Loucy (cell line): Measurements from ENCODE around the gene NBAS.

Experiments used
- H2AFZ ChIP-seq: fragments of 200-600 bp; sonication (generic); 2 replicates; pipeline ENCODE4 v1.6.0; 2016; ENCODE audit warnings: antibody characterized with exemption, mild to moderate bottlenecking, low read length, moderate library complexity
- H3F3A ChIP-seq: fragments of 200-600 bp; 2 replicates; pipeline ENCODE4 v1.6.0; 2016; ENCODE audit warnings: antibody characterized with exemption, low read depth, mild to moderate bottlenecking
- H3K27me3 ChIP-seq: fragments of 200-600 bp; sonication (generic); 2 replicates; pipeline ENCODE4 v1.6.1; 2014; ENCODE audit warnings: low read length, mild to moderate bottlenecking; ENCODE audit not compliant: insufficient read depth, poor library complexity, severe bottlenecking
- H3K36me3 ChIP-seq: fragments of 200-600 bp; sonication (generic); 2 replicates; pipeline ENCODE4 v1.6.1; 2016; ENCODE audit warnings: low read length; ENCODE audit not compliant: insufficient read depth
- H3K4me1 ChIP-seq: fragments of 200-600 bp; sonication (generic); 2 replicates; pipeline ENCODE4 v1.5.1; 2014; ENCODE audit warnings: low read length, mild to moderate bottlenecking; ENCODE audit not compliant: insufficient read depth, poor library complexity, severe bottlenecking
- H3K4me2 ChIP-seq: fragments of 200-600 bp; sonication (generic); 2 replicates; pipeline ENCODE4 v1.6.0; 2014; ENCODE audit warnings: antibody characterized with exemption, low read length, low read depth, mild to moderate bottlenecking; ENCODE audit not compliant: poor library complexity, severe bottlenecking
- H3K4me3 ChIP-seq: fragments of 200-600 bp; sonication (generic); 2 replicates; pipeline ENCODE4 v1.5.1; 2014; ENCODE audit warnings: low read length, mild to moderate bottlenecking, mixed read lengths; ENCODE audit not compliant: poor library complexity, severe bottlenecking
- H3K79me2 ChIP-seq: fragments of 200-600 bp; sonication (generic); 2 replicates; pipeline ENCODE4 v1.6.1; 2014; ENCODE audit warnings: low read length; ENCODE audit not compliant: insufficient read depth
- H3K9ac ChIP-seq: fragments of 200-600 bp; sonication (generic); 2 replicates; pipeline ENCODE4 v1.6.0; 2014; ENCODE audit warnings: mild to moderate bottlenecking, low read depth, low read length, moderate library complexity; ENCODE audit not compliant: poor library complexity, severe bottlenecking
- H3K9me2 ChIP-seq: fragments of 200-600 bp; sonication (generic); replicated peaks from 2 replicates; pipeline ENCODE4 v1.6.1; 2016; ENCODE audit warnings: low read depth, low read length, mixed read lengths
- H3K9me3 ChIP-seq: fragments of 200-600 bp; sonication (generic); 2 replicates; pipeline ENCODE4 v1.6.1; 2014; ENCODE audit warnings: mild to moderate bottlenecking, antibody characterized with exemption, low read length, low read depth; ENCODE audit not compliant: insufficient read depth
- H4K20me1 ChIP-seq: fragments of 200-600 bp; sonication (generic); 2 replicates; pipeline ENCODE4 v1.6.0; 2014; ENCODE audit warnings: antibody characterized with exemption, low read length, mild to moderate bottlenecking; ENCODE audit not compliant: insufficient read depth, poor library complexity, severe bottlenecking
- CTCF ChIP-seq: fragments of 200-600 bp; sonication (generic); conservative IDR thresholded peaks from 2 replicates; pipeline ENCODE4 v1.5.1; 2014; ENCODE audit warnings: mild to moderate bottlenecking, antibody characterized with exemption, low read length
- EZH2phosphoT487 ChIP-seq: fragments of 200-600 bp; IDR thresholded peaks from 2 replicates; pipeline ENCODE4 v1.6.1; 2018; ENCODE audit warnings: antibody characterized with exemption, mild to moderate bottlenecking, moderate library complexity, borderline replicate concordance

Gene NBAS

GRCh38 chr2:15142069-15142689, 419.0 kb downstream of the NBAS start:
- Histone ChIP-seq H3K9ac (peak overlapping the region; percentile 37), H3F3A (peaks cover 15% of the 10 kb centered on the region), H3K27me3 (no peaks in the 10 kb centered on the region), H3K4me3 (peak overlapping the region; percentile 56), H3K9me3 (0 out of 2 replicates have a peak, but pooled peaks cover 4% of the 10 kb centered on the region), H2AFZ (peak overlapping the region; percentile 57), H4K20me1 (no peaks in the 10 kb centered on the region), H3K36me3 (no peaks in the 10 kb centered on the region), H3K4me2 (peak overlapping the region; percentile 73), H3K79me2 (no peaks in the 10 kb centered on the region), H3K9me2 (no peaks in the 10 kb centered on the region), H3K4me1 (peaks cover 49% of the 10 kb centered on the region)
- TF ChIP-seq EZH2phosphoT487 (no peak), CTCF (no peak)

- H4K20me1 ChIP-seq: no peaks in the 10 kb centered on the region
- H3K4me3 ChIP-seq: peak overlapping the region; percentile 56
- H3K9me3 ChIP-seq: 0 out of 2 replicates have a peak, but pooled peaks cover 4% of the 10 kb centered on the region
- TF ChIP-seq CTCF: no peak
- no peak for TF ChIP-seq EZH2phosphoT487
- no peaks in the 10 kb centered on the region for H3K36me3 ChIP-seq
- peak overlapping the region; percentile 73 for H3K4me2 ChIP-seq
- H2AFZ ChIP-seq: no peak overlapping the region
- no peaks in the 10 kb centered on the region for H3K27me3 ChIP-seq
- no peaks in the 10 kb centered on the region for H3K9me2 ChIP-seq
- peaks cover 49% of the 10 kb centered on the region for H3K4me1 ChIP-seq
- H3F3A ChIP-seq: peaks cover 15% of the 10 kb centered on the region
- H3K79me2 ChIP-seq: no peaks in the 10 kb centered on the region
- H3K9ac ChIP-seq: peak overlapping the region; percentile 37
These were observed 419.9 kb downstream of the NBAS start for GRCh38 chr2:15141211-15141610.

- Histone ChIP-seq H3F3A (peaks cover 7% of the 10 kb centered on the region), H3K79me2 (no peaks in the 10 kb centered on the region), H3K27me3 (no peaks in the 10 kb centered on the region), H3K36me3 (no peaks in the 10 kb centered on the region), H3K4me1 (peaks cover 26% of the 10 kb centered on the region), H3K9ac (no peak overlapping the region), H3K9me3 (0 out of 2 replicates have a peak, but pooled peaks cover 4% of the 10 kb centered on the region), H3K9me2 (no peaks in the 10 kb centered on the region), H3K4me3 (no peak overlapping the region), H3K4me2 (no peak overlapping the region), H2AFZ (no peak overlapping the region), H4K20me1 (no peaks in the 10 kb centered on the region)
- TF ChIP-seq EZH2phosphoT487: no peak
These were observed 424.5 kb downstream of the NBAS start for GRCh38 chr2:15136639-15137038.

- Histone ChIP-seq H3K79me2 (no peaks in the 10 kb centered on the region), H3K27me3 (no peaks in the 10 kb centered on the region), H3K9me3 (0 out of 2 replicates have a peak, but pooled peaks cover 4% of the 10 kb centered on the region), H3K4me3 (no peak overlapping the region), H3F3A (no peaks in the 10 kb centered on the region), H3K36me3 (no peaks in the 10 kb centered on the region), H3K4me2 (no peak overlapping the region), H3K4me1 (peaks cover 13% of the 10 kb centered on the region), H3K9me2 (no peaks in the 10 kb centered on the region), H4K20me1 (no peaks in the 10 kb centered on the region), H2AFZ (no peak overlapping the region), H3K9ac (no peak overlapping the region)
- TF ChIP-seq CTCF (no peak), EZH2phosphoT487 (no peak)
These were observed 426.2 kb downstream of the NBAS start for GRCh38 chr2:15134957-15135356.
